Endothelial cell of hepatic sinusoid (primary cell): ENCODE data around the gene SNAI1.
"Not testable (repeated sequence)": the region's sequence is repeated elsewhere in the genome, so short reads cannot be mapped to it uniquely, and the experiment has no call there.

Experiments used
- in situ Hi-C: cut with HindIII; loops from 2 replicates; pipeline ENCODE4 v1.10.0; 2017; ENCODE audit warnings: low sequenced_read_pairs

Gene SNAI1

DNA sequence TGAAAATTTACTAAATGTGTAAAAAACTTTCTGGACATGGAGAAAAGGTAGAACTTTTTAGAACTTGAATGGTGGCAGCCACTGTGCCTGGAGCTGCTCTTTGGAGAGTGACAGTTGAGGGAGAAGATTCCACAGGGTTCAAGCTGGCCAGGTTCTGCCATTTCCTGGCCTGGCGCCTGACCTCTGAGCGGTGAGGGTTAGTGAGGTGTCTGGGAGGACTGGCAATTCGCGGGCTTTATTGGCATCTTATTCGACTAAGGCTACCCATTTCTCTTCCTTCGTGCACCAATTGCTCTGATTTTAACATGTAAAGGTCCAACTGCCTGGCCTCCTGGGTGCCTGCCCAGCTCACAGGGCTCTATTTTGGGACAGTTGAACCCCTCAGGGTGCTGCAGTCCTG, 2.4 kb downstream of the SNAI1 start:
- in situ Hi-C loops, result loop anchor here (10.0 kb wide), 1 partner anchor 90 kb away; no protein-coding TSS in a partner anchor

DNA sequence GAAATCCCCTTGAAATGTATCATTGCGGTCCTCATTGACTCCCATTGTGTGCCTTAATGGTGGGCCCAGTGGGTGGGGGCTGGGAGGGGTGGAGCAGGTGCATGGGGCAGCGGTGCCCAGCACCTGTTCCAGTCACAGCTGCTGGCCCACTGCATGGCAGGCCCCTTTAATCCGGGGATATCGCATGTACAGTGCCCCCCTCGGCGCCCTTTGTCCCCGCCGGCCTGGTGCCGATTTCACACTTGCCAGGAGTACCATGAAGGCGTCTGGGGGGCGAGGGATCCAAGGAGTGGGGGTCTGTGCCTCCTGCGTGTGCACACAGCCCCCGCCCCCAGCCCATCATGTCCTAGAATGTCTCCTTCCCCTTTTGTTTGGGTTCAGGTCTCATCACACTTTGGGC, 2.8 kb downstream of the SNAI1 start:
- in situ Hi-C loops, result loop anchor here (10.0 kb wide), 1 partner anchor 89 kb away; no protein-coding TSS in a partner anchor

DNA sequence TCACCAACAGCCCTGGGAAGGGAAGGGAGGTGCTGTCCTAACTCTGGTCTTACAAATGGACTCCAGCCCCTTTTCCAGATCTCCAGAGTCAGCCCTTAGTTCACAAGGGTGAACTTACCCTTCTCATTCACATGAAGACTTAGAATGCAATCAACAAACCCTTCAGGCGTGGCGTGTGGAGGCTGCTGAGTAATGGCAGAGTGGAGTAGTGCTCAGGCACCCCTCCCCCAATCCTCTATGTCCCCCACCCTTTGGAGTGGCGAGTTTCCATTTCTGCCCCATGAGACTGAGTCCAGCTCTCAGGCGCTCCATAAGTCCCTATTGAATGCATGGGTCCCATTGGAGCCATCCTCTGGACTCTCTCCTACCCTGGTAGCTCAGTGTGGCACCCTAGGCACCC, 3.3 kb downstream of the SNAI1 start:
- in situ Hi-C loops, result loop anchor here (10.0 kb wide), 1 partner anchor 89 kb away; no protein-coding TSS in a partner anchor

DNA sequence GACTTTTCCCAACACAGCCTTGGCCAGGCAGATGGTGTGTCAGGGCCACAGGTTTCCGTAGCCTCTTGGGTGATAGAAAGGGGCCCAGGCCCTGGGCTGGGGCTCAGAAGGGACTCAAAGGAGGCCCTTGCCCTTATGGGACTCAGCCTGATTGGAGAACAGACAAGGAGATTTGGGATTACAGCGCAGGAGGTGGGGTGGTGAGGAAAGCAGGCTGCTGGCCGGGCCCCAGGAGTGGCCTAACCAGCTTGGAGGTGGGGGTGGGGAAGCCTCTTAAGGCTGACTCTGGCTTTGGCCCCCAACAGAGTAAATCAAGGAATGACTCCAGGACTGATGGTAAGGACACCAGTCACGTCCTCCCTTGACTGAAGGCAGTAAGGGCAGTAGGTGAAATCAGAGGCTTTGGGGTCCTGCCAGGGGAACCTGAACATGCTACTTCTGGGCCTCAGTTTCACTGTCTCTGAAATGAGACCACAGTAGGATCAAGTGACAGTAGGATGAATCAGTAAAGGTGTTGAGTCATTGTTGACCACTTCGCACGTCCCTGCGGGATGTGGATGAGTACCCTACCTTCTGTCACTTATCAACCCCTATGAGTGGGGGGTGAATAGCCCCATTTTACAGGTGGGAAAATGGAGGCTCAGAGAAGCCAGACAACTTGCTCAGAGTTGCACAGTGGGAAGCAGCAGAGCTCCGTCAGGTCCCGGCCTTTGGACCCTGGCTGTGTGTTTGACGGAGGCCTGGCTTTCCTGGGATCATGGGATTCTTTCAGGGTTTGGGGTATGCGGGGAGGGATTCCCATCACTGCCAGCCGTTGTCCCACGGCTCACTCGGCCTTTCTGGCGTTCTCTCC, 4.5 kb downstream of the SNAI1 start:
- in situ Hi-C loops, result loop anchor here (10.0 kb wide), 1 partner anchor 88 kb away; no protein-coding TSS in a partner anchor

DNA sequence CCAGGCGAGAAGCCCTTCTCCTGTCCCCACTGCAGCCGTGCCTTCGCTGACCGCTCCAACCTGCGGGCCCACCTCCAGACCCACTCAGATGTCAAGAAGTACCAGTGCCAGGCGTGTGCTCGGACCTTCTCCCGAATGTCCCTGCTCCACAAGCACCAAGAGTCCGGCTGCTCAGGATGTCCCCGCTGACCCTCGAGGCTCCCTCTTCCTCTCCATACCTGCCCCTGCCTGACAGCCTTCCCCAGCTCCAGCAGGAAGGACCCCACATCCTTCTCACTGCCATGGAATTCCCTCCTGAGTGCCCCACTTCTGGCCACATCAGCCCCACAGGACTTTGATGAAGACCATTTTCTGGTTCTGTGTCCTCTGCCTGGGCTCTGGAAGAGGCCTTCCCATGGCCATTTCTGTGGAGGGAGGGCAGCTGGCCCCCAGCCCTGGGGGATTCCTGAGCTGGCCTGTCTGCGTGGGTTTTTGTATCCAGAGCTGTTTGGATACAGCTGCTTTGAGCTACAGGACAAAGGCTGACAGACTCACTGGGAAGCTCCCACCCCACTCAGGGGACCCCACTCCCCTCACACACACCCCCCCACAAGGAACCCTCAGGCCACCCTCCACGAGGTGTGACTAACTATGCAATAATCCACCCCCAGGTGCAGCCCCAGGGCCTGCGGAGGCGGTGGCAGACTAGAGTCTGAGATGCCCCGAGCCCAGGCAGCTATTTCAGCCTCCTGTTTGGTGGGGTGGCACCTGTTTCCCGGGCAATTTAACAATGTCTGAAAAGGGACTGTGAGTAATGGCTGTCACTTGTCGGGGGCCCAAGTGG, 5.3 kb downstream of the SNAI1 start:
- in situ Hi-C loops, result loop anchor here (10.0 kb wide), 1 partner anchor 87 kb away; no protein-coding TSS in a partner anchor

DNA sequence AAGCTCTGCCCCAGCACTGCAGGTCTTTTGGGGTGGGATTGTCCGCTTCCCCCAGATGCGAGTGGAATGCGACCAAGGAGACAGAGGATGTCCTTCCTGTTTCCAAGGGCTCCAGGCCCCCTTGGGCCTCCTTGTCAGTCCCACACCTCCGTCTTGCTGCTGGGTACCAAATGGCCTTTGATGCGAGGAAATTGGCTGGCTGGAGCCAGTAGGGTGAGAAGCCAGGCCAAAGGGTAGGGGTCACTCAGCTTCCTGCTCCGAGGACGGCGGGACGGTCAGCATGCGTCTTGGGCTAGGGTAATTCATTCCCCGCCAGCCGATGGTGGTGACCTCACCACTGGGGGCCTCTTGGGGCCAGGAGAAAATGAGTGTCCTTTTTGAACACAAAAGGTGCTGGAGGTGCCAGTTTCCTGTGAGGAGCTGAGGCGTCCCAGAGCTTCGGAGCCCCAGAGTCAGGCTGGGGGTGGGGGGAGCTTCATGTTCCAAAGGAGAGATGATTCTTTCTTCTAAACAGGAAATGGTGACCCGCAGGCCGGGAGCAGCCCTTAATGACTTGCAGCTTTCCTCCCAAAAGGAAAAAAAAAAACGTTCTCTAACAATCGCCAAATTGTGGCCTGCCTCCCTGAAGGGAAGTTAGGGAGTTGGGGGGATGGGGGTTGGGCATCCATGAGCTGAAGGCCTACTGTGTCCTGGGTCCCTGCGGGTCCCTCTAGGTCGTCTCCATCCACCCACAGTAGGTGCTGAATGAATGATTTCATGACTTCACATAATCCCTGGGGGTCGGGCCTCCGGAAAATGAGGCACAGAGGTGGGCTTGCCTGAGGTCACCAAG, 6.7 kb downstream of the SNAI1 start:
- in situ Hi-C loops, result loop anchor here (10.0 kb wide), 1 partner anchor 85 kb away; no protein-coding TSS in a partner anchor

DNA sequence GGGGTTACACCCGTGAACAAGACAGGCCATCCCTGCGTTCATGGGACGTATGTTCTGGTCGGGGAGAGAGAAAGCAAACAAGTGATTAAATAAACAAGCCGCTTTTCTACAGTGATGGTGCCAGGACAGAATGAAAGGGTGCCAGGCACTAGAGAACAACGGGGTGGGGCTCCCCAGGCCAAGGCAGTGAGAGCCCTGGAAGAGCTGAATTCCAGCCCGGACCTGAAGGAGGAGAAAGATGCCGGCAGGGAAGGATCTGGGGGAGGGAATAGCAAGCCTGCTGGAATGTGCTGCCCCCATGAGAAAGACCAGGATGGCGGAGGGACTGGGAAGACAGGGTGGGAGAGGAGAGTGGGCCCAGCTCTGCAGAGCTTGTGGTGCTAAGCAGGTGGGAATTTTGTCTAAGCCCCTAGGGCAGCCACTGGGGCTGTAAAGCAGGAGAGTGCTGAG, 7.5 kb downstream of the SNAI1 start:
- in situ Hi-C loops, result no loop called here

DNA sequence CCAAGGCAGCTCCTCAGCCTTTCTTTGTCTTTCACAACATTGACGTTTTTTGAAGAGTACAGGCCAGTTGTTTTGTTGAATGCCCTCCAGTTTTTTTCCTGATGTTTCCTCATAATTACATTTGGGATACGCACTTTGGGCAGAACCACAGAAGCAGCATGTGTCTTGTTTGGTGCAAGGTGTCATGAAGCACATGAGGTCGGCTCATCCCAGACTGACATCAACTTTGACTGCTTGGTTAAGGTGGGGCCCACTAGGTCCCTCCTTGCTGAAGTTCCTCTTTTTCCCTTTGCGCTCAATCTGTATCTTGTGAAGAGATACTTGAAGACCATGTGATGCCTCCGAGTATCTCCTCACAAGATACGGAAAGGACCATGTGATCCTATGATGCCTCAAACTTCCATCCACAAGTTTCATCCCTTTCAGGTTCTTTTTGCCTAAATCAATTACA, 10.5 kb downstream of the SNAI1 start:
- in situ Hi-C loops, result no loop called here

DNA sequence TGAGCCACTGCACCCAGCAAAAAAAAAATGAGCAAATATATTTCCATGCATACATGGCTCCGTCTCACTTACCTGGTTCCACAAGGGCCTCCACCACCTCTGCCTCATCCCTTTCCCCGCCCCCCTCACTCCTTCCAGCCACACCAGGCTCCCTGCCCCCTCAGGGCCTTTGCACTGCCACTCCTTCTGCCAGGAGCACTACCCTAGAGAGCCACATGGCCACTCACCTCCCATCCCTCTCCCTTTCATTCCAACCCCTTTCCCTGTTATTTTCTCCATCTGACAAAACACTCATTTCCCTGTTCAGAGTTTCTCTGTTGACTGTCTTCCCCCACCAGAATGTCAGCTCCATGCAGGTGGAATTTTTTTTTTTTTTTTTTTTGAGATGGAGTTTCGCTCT, 12.8 kb downstream of the SNAI1 start:
- in situ Hi-C loops, result no loop called here

DNA sequence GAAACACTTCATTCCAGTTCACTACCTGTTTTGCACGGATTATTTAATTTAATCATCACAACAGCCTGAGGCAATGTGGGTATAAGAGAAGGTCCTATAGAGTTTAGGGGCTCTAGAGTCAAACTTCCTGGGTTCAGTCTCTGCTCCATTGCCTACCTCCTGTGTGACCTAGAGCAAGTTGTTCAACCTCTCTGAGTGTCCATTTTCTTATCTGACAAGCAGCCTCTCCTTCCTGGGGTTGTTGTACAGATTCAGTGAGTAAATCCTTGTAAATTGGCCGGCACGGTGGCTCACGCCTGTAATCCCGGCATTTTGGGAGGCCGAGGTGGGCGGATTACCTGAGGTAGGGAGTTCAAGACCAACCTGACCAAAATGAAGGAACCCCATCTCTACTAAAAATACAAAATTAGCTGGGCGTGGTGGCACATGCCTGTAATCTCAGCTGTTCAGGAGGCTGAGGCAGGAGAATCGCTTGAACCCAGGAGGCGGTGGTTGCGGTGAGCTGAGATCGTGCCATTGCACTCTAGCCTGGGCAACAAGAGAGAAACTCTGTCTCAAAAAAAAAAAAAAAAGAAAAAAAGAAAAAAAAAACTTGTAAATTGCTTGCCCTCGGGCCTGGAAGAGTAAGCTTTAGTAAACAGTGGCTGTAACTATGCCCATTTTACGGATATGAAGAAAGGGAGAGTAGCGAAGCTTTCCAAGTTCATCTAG, 15.9 kb downstream of the SNAI1 start:
- in situ Hi-C loops, result not testable (repeated sequence)

DNA sequence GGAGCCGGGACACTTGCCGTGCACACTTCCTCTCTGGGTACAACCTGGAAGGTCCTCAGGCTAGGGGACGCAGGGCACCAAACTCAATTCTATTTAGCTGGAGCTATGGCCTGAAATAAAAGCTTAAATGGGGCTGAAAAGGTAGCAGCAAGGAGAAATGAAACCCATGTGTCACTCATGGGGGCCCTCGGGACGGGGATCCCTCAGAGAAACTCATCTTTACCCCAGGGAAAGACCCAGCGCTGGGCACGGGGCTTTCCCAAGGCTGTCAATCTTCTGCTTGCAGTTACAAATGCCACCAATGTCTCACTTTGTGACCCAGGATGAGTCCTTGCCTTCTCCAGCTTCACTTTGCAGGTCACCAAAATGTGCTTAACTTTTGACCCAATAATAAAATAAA, 16.5 kb downstream of the SNAI1 start:
- in situ Hi-C loops, result no loop called here

DNA sequence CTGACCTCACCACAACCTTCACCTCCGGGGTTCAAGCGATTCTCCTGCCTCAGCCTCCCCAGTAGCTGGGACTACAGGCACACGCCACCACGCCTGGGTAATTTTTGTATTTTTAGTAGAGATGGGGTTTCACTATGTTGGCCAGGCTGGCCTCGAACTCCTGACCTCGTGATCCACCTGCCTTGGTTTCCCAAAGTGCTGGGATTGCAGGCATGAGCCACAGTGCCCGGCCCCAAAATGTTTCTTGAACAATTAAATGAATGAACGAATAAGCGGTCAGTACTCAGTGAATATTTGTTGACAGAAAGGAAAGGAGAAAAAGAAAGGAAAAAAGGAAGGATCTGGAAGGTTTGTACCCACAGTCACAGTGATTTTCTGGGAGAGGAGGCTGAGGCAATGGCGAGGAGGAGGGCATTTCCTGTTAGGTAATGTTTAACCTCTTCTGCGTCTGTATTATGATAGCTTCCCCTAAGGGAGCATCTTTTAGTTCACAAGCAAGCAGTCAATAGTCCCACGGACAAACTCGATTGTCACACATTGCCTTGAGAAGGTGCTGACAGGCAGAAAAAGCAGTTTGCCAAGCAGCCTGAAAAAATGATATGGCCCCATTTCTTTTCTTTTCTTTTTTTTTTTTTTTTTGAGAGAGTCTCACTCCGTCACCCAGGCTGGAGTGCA, 17.9 kb downstream of the SNAI1 start:
- in situ Hi-C loops, result not testable (repeated sequence)

DNA sequence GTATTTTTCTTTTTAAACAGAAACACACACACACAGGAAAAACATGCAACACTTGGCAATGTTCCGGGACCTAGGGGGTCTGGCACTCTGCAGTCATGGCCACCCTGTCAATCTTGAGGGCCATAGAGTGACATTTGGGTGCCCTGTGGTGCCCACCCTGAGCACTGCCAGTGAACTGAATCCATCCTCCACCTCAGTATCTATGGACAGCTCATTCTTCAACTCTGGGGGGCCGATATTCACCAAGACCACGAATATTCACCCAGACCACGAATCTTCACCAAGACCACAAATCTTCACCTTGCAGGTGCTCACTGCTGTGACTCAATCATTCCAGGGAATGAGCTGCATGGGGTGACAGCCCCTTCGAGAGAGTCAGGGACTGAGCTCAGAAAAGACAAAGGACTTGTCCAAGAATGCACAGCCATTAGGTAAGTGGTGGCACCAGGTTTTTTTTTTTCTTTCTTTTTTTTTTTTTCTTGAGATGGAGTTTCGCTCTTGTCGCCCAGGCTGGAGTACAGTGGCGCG, 19.1 kb downstream of the SNAI1 start:
- in situ Hi-C loops, result no loop called here

DNA sequence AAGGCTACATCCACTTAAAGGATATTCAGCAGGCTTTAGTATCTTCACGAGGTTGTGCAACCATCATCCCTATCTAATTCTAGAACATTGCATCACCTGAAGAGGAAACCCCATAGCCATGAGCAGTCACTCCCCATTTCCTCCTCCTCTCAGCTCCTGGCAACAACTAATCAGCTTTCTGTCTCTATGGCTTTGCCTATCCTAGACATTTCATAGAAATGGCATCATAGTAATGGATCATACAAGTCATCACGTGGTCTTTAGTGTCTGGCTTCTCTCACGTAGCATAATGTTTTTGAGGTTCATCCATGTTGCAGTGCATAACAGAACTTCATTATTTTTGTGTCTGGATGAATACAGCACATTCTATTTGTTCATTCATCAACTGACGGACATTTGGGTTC, 20.5 kb downstream of the SNAI1 start:
- in situ Hi-C loops, result no loop called here

DNA sequence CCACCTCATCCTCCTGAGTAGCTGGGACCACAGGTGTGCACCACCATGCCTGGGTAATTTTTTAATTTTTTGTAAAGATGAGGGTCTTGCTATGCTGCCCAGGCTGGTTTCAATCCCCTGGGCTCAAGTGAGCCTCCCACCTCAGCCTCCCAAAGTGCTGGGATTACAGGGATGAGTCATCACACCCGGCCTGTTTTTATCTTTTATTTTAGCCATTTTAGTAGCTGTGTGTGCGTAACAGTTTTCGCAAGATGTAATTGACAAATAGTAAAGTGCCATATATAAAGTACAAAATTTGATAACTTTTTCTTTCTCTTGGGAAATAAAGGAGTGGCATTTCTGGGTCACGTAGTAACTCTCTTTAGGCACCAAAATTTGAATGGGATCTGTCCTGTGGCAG, 21.4 kb downstream of the SNAI1 start:
- in situ Hi-C loops, result no loop called here

DNA sequence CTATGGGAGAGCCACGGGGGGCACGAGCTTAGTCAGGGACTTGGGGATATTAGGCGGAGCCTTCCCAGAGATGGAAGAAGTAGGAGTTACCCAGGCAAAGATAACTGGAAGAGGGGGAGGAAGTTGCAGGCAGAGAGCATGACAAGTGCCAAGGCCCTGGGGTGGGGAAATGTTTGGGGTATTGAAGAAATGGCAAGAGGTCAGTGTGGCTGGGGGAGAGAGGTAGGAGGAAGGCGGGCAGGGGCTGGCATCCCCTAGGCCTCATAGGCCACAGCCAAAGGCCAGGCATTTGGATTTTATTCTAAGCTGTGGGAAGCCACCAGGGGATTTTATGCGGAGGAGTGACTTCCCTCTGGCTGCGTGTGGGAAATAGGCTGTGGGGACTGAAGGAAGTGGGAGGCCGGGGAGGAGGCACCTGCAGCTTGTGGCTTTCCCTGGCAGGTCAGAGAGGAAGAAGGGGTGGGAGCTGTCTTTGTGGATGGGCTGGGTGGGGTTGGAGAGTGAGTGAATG, 22.7 kb downstream of the SNAI1 start:
- in situ Hi-C loops, result no loop called here

DNA sequence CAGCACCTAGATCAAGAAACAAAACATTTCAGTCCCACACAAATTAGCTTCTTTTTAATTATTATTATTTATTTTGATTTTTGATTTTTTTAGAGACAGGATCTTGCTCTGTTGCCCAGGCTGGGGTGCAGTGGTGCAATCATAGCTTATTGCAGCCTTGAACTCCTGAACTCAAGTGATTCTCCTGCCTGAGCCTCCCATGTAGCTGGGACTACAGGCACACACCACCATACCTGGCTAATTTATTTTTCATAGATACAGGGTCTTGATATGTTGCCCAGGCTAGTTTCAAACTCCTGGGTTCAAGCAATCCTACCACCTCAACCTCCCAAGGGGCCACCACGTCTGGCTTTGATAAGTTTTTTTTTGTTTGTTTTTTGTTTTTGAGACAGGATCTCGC, 24.6 kb downstream of the SNAI1 start:
- in situ Hi-C loops, result no loop called here

DNA sequence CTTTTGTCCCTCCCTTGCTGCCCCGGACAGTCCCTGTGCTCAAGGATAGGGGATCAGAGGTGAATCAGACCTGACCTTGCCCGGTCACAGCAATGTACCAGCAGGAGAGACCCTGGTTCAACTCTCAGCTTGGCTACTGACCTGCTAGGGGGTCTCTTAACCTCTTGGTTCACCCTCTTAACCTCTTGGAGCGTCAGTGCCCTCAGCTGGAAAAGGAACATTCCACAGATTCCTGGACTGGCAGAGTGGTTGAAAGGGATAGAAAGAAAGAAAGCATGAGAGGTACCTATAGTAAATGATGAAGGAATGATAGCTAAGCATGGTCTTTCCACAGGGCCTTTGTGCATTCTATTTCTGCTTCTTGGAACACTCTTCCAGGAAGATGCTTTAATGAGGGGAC, 25.2 kb downstream of the SNAI1 start:
- in situ Hi-C loops, result no loop called here
